Thymus (tissue), 11 donors: Measurements from ENCODE around the gene ABL1. TPM values are rescaled to one million over a fixed set of nuclear protein-coding genes. Genes with fewer than 3 reads are reported as not detected.
A peak's percentile ranks its signal among the peaks of the same experiment; 100 is the strongest.

Experiments
- DNase-seq, 9 donors: peaks; one replicate each; pipeline ENCODE4 v3.0.0-alpha.2; 2013; ENCODE audit warnings: low spot score in 9 of 9, low read depth in 6 of 9, missing footprints in 1 of 9
- H3K27ac ChIP-seq, 2 donors: one replicate each; pipeline ENCODE4 v1.5.1; 2013; ENCODE audit warnings: control low read depth in 1 of 2, low read depth in 1 of 2, low read length in 1 of 2, mild to moderate bottlenecking in 1 of 2, moderate library complexity in 1 of 2
- H3K27me3 ChIP-seq, 2 donors: one replicate each; pipeline ENCODE4 v1.5.1; 2013; ENCODE audit warnings: low read length in 1 of 2; ENCODE audit not compliant: control insufficient read depth in 2 of 2, insufficient read depth in 1 of 2
- H3K36me3 ChIP-seq, 2 donors: one replicate each; pipeline ENCODE4 v1.5.1; 2013; ENCODE audit warnings: low read length in 1 of 2, mild to moderate bottlenecking in 1 of 2, moderate library complexity in 1 of 2; ENCODE audit not compliant: control insufficient read depth in 2 of 2, insufficient read depth in 2 of 2
- H3K4me1 ChIP-seq, 2 donors: one replicate each; pipeline ENCODE4 v1.5.1; 2013; ENCODE audit warnings: low read length in 2 of 2; ENCODE audit not compliant: control insufficient read depth in 2 of 2, insufficient read depth in 2 of 2
- H3K4me3 ChIP-seq, 2 donors: one replicate each; pipeline ENCODE4 v1.5.1; 2013; ENCODE audit warnings: low read length in 2 of 2, control low read depth in 1 of 2, mild to moderate bottlenecking in 1 of 2
- H3K9me3 ChIP-seq, 2 donors: one replicate each; pipeline ENCODE4 v1.5.1; 2013; ENCODE audit warnings: low read length in 1 of 2, mild to moderate bottlenecking in 1 of 2; ENCODE audit not compliant: control insufficient read depth in 2 of 2, insufficient read depth in 1 of 2
- WGBS: extraction: QIAGEN DNeasy Blood & Tissue Kit; methylation state at CpG from one replicate; pipeline ENCODE4 v1.1.7; 2013; 5-methylcytosine and 5-hydroxymethylcytosine counted together
- polyA plus RNA-seq: library from polyadenylated mRNA; stranded (reverse); fragments of 200-250 nt; gene quantifications from one replicate; pipeline ENCODE4 v1.2.3, GENCODE V29; 2013
- total RNA-seq: library from RNA; stranded (reverse); fragments of 120-200 nt; gene quantifications from one replicate; pipeline ENCODE4 v1.2.4, GENCODE V29; 2013
- donor health status: healthy.

Gene ABL1
- total and polyA plus RNA-seq, 2 donors: 9.5 to 21.1 TPM

GRCh38 chr9:130865921-130866320 is 30.9 kb downstream of the ABL1 start:
- Histone ChIP-seq H3K4me3 (no peak overlapping the region), H3K4me1 (no peaks in the 10 kb centered on the region), H3K27me3 (no peaks in the 10 kb centered on the region), H3K27ac (no peak overlapping the region), H3K9me3 (no peaks in the 10 kb centered on the region), H3K36me3 (peaks cover 13 to 21% of the 10 kb centered on the region in 2 donors)
- no peak for DNase-seq
- 98% methylated on average over 3 of the region's 3 CpGs for WGBS

- Histone ChIP-seq H3K9me3 (no peaks in the 10 kb centered on the region), H3K27ac (no peak overlapping the region), H3K27me3 (no peaks in the 10 kb centered on the region), H3K4me1 (no peaks in the 10 kb centered on the region), H3K36me3 (peaks cover 12 to 16% of the 10 kb centered on the region in 2 donors), H3K4me3 (no peak overlapping the region)
- DNase-seq: peak in 8 of 9 donors; percentile 33 to 74 (median 47)
- WGBS: 66% methylated on average over 4 of the region's 4 CpGs
Observed at GRCh38 chr9:130866474-130866965, 31.5 kb downstream of the ABL1 start.

GRCh38 chr9:130867556-130867955 is 32.5 kb downstream of the ABL1 start:
- no peaks in the 10 kb centered on the region for H3K4me1 ChIP-seq
- no peak for DNase-seq
- H3K27me3 ChIP-seq: no peaks in the 10 kb centered on the region
- H3K9me3 ChIP-seq: no peaks in the 10 kb centered on the region
- no peak overlapping the region for H3K27ac ChIP-seq
- H3K4me3 ChIP-seq: no peak overlapping the region
- peaks cover 16 to 22% of the 10 kb centered on the region in 2 donors for H3K36me3 ChIP-seq
- 98% methylated on average over 9 of the region's 9 CpGs for WGBS

GRCh38 chr9:130868230-130868629 is 33.2 kb downstream of the ABL1 start:
- H3K9me3 ChIP-seq: no peaks in the 10 kb centered on the region
- no peak overlapping the region for H3K27ac ChIP-seq
- no peaks in the 10 kb centered on the region for H3K27me3 ChIP-seq
- WGBS: 87% methylated on average over 3 of the region's 3 CpGs
- H3K4me3 ChIP-seq: no peak overlapping the region
- H3K4me1 ChIP-seq: no peaks in the 10 kb centered on the region
- peaks cover 17 to 28% of the 10 kb centered on the region in 2 donors for H3K36me3 ChIP-seq
- DNase-seq: no peak

GRCh38 chr9:130869250-130869649 is 34.2 kb downstream of the ABL1 start:
- no peaks in the 10 kb centered on the region for H3K4me1 ChIP-seq
- WGBS: 85% methylated on average over 8 of the region's 8 CpGs
- DNase-seq: no peak
- no peak overlapping the region for H3K4me3 ChIP-seq
- H3K9me3 ChIP-seq: no peaks in the 10 kb centered on the region
- no peaks in the 10 kb centered on the region for H3K27me3 ChIP-seq
- peaks cover 28 to 33% of the 10 kb centered on the region in 2 donors for H3K36me3 ChIP-seq
- no peak overlapping the region for H3K27ac ChIP-seq

- Histone ChIP-seq H3K9me3 (no peaks in the 10 kb centered on the region), H3K4me3 (no peak overlapping the region), H3K4me1 (no peaks in the 10 kb centered on the region), H3K36me3 (peaks cover 37 to 42% of the 10 kb centered on the region in 2 donors), H3K27ac (no peak overlapping the region), H3K27me3 (no peaks in the 10 kb centered on the region)
- DNase-seq: no peak
- WGBS: 95% methylated on average over 17 of the region's 17 CpGs
Observed at GRCh38 chr9:130870491-130871381, 35.7 kb downstream of the ABL1 start.

GRCh38 chr9:130871395-130872062 is 36.5 kb downstream of the ABL1 start:
- WGBS: 96% methylated on average over 10 of the region's 10 CpGs
- H3K4me1 ChIP-seq: no peaks in the 10 kb centered on the region
- H3K4me3 ChIP-seq: no peak overlapping the region
- H3K9me3 ChIP-seq: no peaks in the 10 kb centered on the region
- no peak overlapping the region for H3K27ac ChIP-seq
- no peak for DNase-seq
- peaks cover 37 to 42% of the 10 kb centered on the region in 2 donors for H3K36me3 ChIP-seq
- H3K27me3 ChIP-seq: no peaks in the 10 kb centered on the region

GRCh38 chr9:130872093-130872492 is 37.0 kb downstream of the ABL1 start:
- no peaks in the 10 kb centered on the region for H3K27me3 ChIP-seq
- no peak for DNase-seq
- no peak overlapping the region for H3K4me3 ChIP-seq
- H3K9me3 ChIP-seq: no peaks in the 10 kb centered on the region
- H3K36me3 ChIP-seq: peaks cover 37 to 46% of the 10 kb centered on the region in 2 donors
- WGBS: 98% methylated on average over 15 of the region's 15 CpGs
- no peak overlapping the region for H3K27ac ChIP-seq
- H3K4me1 ChIP-seq: no peaks in the 10 kb centered on the region

- 98% methylated on average over 9 of the region's 9 CpGs for WGBS
- Histone ChIP-seq H3K36me3 (peaks cover 40 to 50% of the 10 kb centered on the region in 2 donors), H3K27me3 (no peaks in the 10 kb centered on the region)
Observed at GRCh38 chr9:130872508-130872907, 37.5 kb downstream of the ABL1 start.

More at GRCh38 chr9:130872508-130872907, 37.5 kb downstream of the ABL1 start:
- H3K9me3 ChIP-seq: no peaks in the 10 kb centered on the region
- no peak overlapping the region for H3K4me3 ChIP-seq
- H3K4me1 ChIP-seq: no peaks in the 10 kb centered on the region
- DNase-seq: no peak
- H3K27ac ChIP-seq: no peak overlapping the region
